Right hindlimb (tissue), 1 donor: ENCODE data around the gene IZUMO4.
"Not testable (repeated sequence)": the region's sequence is repeated elsewhere in the genome, so short reads cannot be mapped to it uniquely, and the experiment has no call there.

Source experiments
- DNase-seq: peaks from one replicate; pipeline ENCODE4 v3.0.0-alpha.2; 2018

IZUMO4 gene

GRCh38 chr19:2110822-2111221, 14.1 kb downstream of the IZUMO4 start:
- DNase-seq, result no peak

- DNase-seq, result no peak
Measured at GRCh38 chr19:2111425-2111824, 14.7 kb downstream of the IZUMO4 start.

GRCh38 chr19:2111886-2112285, 15.2 kb downstream of the IZUMO4 start:
- DNase-seq, result no peak

GRCh38 chr19:2112516-2113320, 16.0 kb downstream of the IZUMO4 start:
- DNase-seq, result no peak

- no peak for DNase-seq
Measured at GRCh38 chr19:2113439-2114211, 16.9 kb downstream of the IZUMO4 start.

- DNase-seq, result no peak
Measured at GRCh38 chr19:2114218-2114617, 17.5 kb downstream of the IZUMO4 start.

- no peak for DNase-seq
Measured at GRCh38 chr19:2114821-2115220, 18.1 kb downstream of the IZUMO4 start.

- DNase-seq, result no peak
Measured at GRCh38 chr19:2115324-2115723, 18.6 kb downstream of the IZUMO4 start.

- DNase-seq, result no peak
Measured at GRCh38 chr19:2115911-2116426, 19.3 kb downstream of the IZUMO4 start.

GRCh38 chr19:2116507-2116906, 19.8 kb downstream of the IZUMO4 start:
- no peak for DNase-seq

- DNase-seq, result no peak
Measured at GRCh38 chr19:2117215-2117960, 20.7 kb downstream of the IZUMO4 start.

- no peak for DNase-seq
Measured at GRCh38 chr19:2118438-2118837, 21.7 kb downstream of the IZUMO4 start.

- DNase-seq, result no peak
Measured at GRCh38 chr19:2119921-2120785, 23.4 kb downstream of the IZUMO4 start.

GRCh38 chr19:2120821-2121220, 24.1 kb downstream of the IZUMO4 start:
- no peak for DNase-seq

- no peak for DNase-seq
Measured at GRCh38 chr19:2121416-2122051, 24.8 kb downstream of the IZUMO4 start.

GRCh38 chr19:2122251-2122650, 25.5 kb downstream of the IZUMO4 start:
- DNase-seq, result no peak

GRCh38 chr19:2122982-2123381, 26.3 kb downstream of the IZUMO4 start:
- no peak for DNase-seq

- no peak for DNase-seq
Measured at GRCh38 chr19:2123682-2124387, 27.1 kb downstream of the IZUMO4 start.

- DNase-seq, result no peak
Measured at GRCh38 chr19:2126879-2127518, 30.3 kb downstream of the IZUMO4 start.

- no peak for DNase-seq
Measured at GRCh38 chr19:2127758-2128157, 31.0 kb downstream of the IZUMO4 start.

GRCh38 chr19:2128252-2128651, 31.5 kb downstream of the IZUMO4 start:
- not testable (repeated sequence) for DNase-seq
